ENCODE results near the gene STK35. TPM values are rescaled to one million over a fixed set of nuclear protein-coding genes. Genes with fewer than 3 reads are reported as not detected.

STK35 gene
- polyA plus RNA-seq, 1 donor from 2014 or later, result 10.8 TPM

GRCh38 chr20:2142649-2143048 lies 41.0 kb downstream of the STK35 start:
- no peak overlapping the region for H3K9ac ChIP-seq (ENCODE audit: low read length)
- H3K4me2 ChIP-seq (ENCODE audit: low read length), result no peak overlapping the region
- no peaks in the 10 kb centered on the region for H4K20me1 ChIP-seq (ENCODE audit: insufficient read depth)
- TF ChIP-seq MXI1 (conservative IDR thresholded peaks at IDR 0.05; ENCODE audit: poor library complexity, severe bottlenecking) (no peak), CTCF (IDR thresholded peaks at IDR 0.05; ENCODE audit: poor library complexity, severe bottlenecking) (no peak), EP300 (conservative IDR thresholded peaks at IDR 0.05; ENCODE audit: poor library complexity, severe bottlenecking) (no peak), EZH2 (IDR thresholded peaks at IDR 0.05; ENCODE audit: borderline replicate concordance, insufficient read depth, low read length, poor library complexity, severe bottlenecking) (no peak), REST (IDR thresholded peaks at IDR 0.05; ENCODE audit: borderline replicate concordance) (no peak), TAF1 (IDR thresholded peaks at IDR 0.05; ENCODE audit: low read depth) (no peak), RAD21 (conservative IDR thresholded peaks at IDR 0.05) (no peak)
- no peak overlapping the region for H3K27ac ChIP-seq (ENCODE audit: low read length)
- no peaks in the 10 kb centered on the region for H3K9me2 ChIP-seq (ENCODE audit: insufficient read depth, low read length)
- no peaks in the 10 kb centered on the region for H3K36me3 ChIP-seq (ENCODE audit: insufficient read depth, low read length)
- H3K79me2 ChIP-seq (replicated peaks; ENCODE audit: insufficient read depth, low read length), result peaks cover 9% of the 10 kb centered on the region
- H3K27me3 ChIP-seq (ENCODE audit: insufficient read depth, low read depth, low read length), result no peaks in the 10 kb centered on the region
- H2AFZ ChIP-seq (ENCODE audit: low read depth, low read length), result no peak overlapping the region
- no peaks in the 10 kb centered on the region for H3K9me3 ChIP-seq (ENCODE audit: low read length)
- H3F3A ChIP-seq (ENCODE audit: insufficient read depth, low read length, poor library complexity, severe bottlenecking), result no peaks in the 10 kb centered on the region
- H3K4me3 ChIP-seq (ENCODE audit: low read length), result no peak overlapping the region

GRCh38 chr20:2143594-2143993 lies 42.0 kb downstream of the STK35 start:
- Histone ChIP-seq H4K20me1 (ENCODE audit: insufficient read depth) (no peaks in the 10 kb centered on the region), H3K36me3 (ENCODE audit: insufficient read depth, low read length) (no peaks in the 10 kb centered on the region), H3K9me3 (ENCODE audit: low read length) (no peaks in the 10 kb centered on the region), H3K9ac (ENCODE audit: low read length) (no peak overlapping the region), H3K79me2 (replicated peaks; ENCODE audit: insufficient read depth, low read length) (peaks cover 4% of the 10 kb centered on the region), H3K9me2 (ENCODE audit: insufficient read depth, low read length) (no peaks in the 10 kb centered on the region), H3K27me3 (ENCODE audit: insufficient read depth, low read depth, low read length) (no peaks in the 10 kb centered on the region), H3K27ac (ENCODE audit: low read length) (no peak overlapping the region), H3F3A (ENCODE audit: insufficient read depth, low read length, poor library complexity, severe bottlenecking) (no peaks in the 10 kb centered on the region), H3K4me2 (ENCODE audit: low read length) (no peak overlapping the region), H2AFZ (ENCODE audit: low read depth, low read length) (no peak overlapping the region), H3K4me3 (ENCODE audit: low read length) (no peak overlapping the region)
- TF ChIP-seq SMC3 (conservative IDR thresholded peaks at IDR 0.05; ENCODE audit: poor library complexity) (no peak), MXI1 (conservative IDR thresholded peaks at IDR 0.05; ENCODE audit: poor library complexity, severe bottlenecking) (no peak), EZH2 (IDR thresholded peaks at IDR 0.05; ENCODE audit: borderline replicate concordance, insufficient read depth, low read length, poor library complexity, severe bottlenecking) (no peak), CTCF (IDR thresholded peaks at IDR 0.05; ENCODE audit: poor library complexity, severe bottlenecking) (no peak)

All from neural cell (in vitro differentiated cells).